ENCODE measurements around the gene KRT28.

KRT28 gene

GRCh38 chr17:40799859-40800258 lies at the start of gene KRT28:
TSS of gene KRT28 (minus strand) at chr17:40799959. CDS start at chr17:40799893, 66 bp downstream.
- DNase-seq (ENCODE audit: low spot score) = no peak

- DNase-seq (ENCODE audit: low spot score) = no peak
Observed at GRCh38 chr17:40848583-40849235, 49.0 kb upstream of the KRT28 start.

GRCh38 chr17:40846515-40847144 lies 46.9 kb upstream of the KRT28 start:
- DNase-seq (ENCODE audit: low spot score) = no peak

GRCh38 chr17:40844671-40845107 lies 44.9 kb upstream of the KRT28 start:
- no peak for DNase-seq (ENCODE audit: low spot score)

GRCh38 chr17:40843242-40843641 lies 43.5 kb upstream of the KRT28 start:
- no peak for DNase-seq (ENCODE audit: low spot score)

GRCh38 chr17:40841246-40841645 lies 41.5 kb upstream of the KRT28 start:
- DNase-seq (ENCODE audit: low spot score) = no peak

- DNase-seq (ENCODE audit: low spot score) = no peak
Observed at GRCh38 chr17:40839194-40839593, 39.4 kb upstream of the KRT28 start.

GRCh38 chr17:40836020-40836419 lies 36.3 kb upstream of the KRT28 start:
- DNase-seq (ENCODE audit: low spot score) = no peak

- no peak for DNase-seq (ENCODE audit: low spot score)
Observed at GRCh38 chr17:40833882-40834281, 34.1 kb upstream of the KRT28 start.

- no peak for DNase-seq (ENCODE audit: low spot score)
Observed at GRCh38 chr17:40832840-40833239, 33.1 kb upstream of the KRT28 start.

GRCh38 chr17:40830085-40830776 lies 30.5 kb upstream of the KRT28 start:
- no peak for DNase-seq (ENCODE audit: low spot score)

GRCh38 chr17:40828454-40829044 lies 28.8 kb upstream of the KRT28 start:
- no peak for DNase-seq (ENCODE audit: low spot score)

- DNase-seq (ENCODE audit: low spot score) = no peak
Observed at GRCh38 chr17:40827746-40828453, 28.1 kb upstream of the KRT28 start.

GRCh38 chr17:40825599-40825998 lies 25.8 kb upstream of the KRT28 start:
- no peak for DNase-seq (ENCODE audit: low spot score)

GRCh38 chr17:40824015-40824832 lies 24.5 kb upstream of the KRT28 start:
- no peak for DNase-seq (ENCODE audit: low spot score)

- no peak for DNase-seq (ENCODE audit: low spot score)
Observed at GRCh38 chr17:40822132-40822812, 22.5 kb upstream of the KRT28 start, which contains the start of gene KRT10. TSS of gene KRT10 (minus strand) at chr17:40822614. CDS start at chr17:40822585, 29 bp downstream.

- DNase-seq (ENCODE audit: low spot score) = no peak
Observed at GRCh38 chr17:40821536-40821935, 21.8 kb upstream of the KRT28 start.

GRCh38 chr17:40820228-40820838 lies 20.6 kb upstream of the KRT28 start:
- DNase-seq (ENCODE audit: low spot score) = no peak

- DNase-seq (ENCODE audit: low spot score) = no peak
Observed at GRCh38 chr17:40819528-40820125, 19.9 kb upstream of the KRT28 start.
